ENCODE measurements around the gene CNOT4. TPM values are rescaled to one million over a fixed set of nuclear protein-coding genes. Genes with fewer than 3 reads are reported as not detected.

CNOT4 gene
- total RNA-seq, 1 experiment from 2014 or later, result 22.0 TPM

GRCh38 chr7:135380351-135380750, 129.6 kb downstream of the CNOT4 start:
- Mint-ChIP-seq H3K27ac (ENCODE audit: unreplicated experiment) (no peak overlapping the region), H3K27me3 (ENCODE audit: insufficient read depth, unreplicated experiment) (no peaks in the 10 kb centered on the region), H3K36me3 (ENCODE audit: insufficient read depth, unreplicated experiment) (peaks cover 10% of the 10 kb centered on the region), H3K4me1 (ENCODE audit: low read depth, unreplicated experiment) (no peaks in the 10 kb centered on the region), H3K4me3 (ENCODE audit: unreplicated experiment) (no peak overlapping the region), H3K9me3 (ENCODE audit: unreplicated experiment) (no peaks in the 10 kb centered on the region)
- intact Hi-C loops (cut with micrococcal nuclease; ENCODE audit: unreplicated experiment), result no loop called here
- no peak for DNase-seq
- no peaks in the 10 kb centered on the region for H3K27me3 ChIP-seq (replicated peaks; ENCODE audit: control insufficient read depth, insufficient read depth, low read length)
- no peak overlapping the region for H3K4me3 ChIP-seq (ENCODE audit: low read depth, low read length)
- H3K9me3 ChIP-seq, result no peaks in the 10 kb centered on the region
- TF ChIP-seq CTCF (IDR thresholded peaks at IDR 0.05; ENCODE audit: insufficient read depth in 1 of 2, low read depth in 1 of 2, low read length in 1 of 2, severe bottlenecking in 1 of 2, unreplicated experiment in 1 of 2), result no peak
- H3K4me1 ChIP-seq, result no peaks in the 10 kb centered on the region
- H3K36me3 ChIP-seq (ENCODE audit: control insufficient read depth, insufficient read depth, low read length), result no peaks in the 10 kb centered on the region
- no TSS peak for BruUV-seq (replicated peaks)
- ChIA-PET POLR2A (no interaction called here), CTCF (no interaction called here)

GRCh38 chr7:135377171-135377570, 132.7 kb downstream of the CNOT4 start:
- H3K4me1 Mint-ChIP-seq (ENCODE audit: low read depth, unreplicated experiment), result no peaks in the 10 kb centered on the region
- no peak for DNase-seq
- ChIA-PET CTCF (no interaction called here), POLR2A (no interaction called here)
- H3K36me3 Mint-ChIP-seq (ENCODE audit: insufficient read depth, unreplicated experiment), result peaks cover 11% of the 10 kb centered on the region
- Histone ChIP-seq H3K27me3 (replicated peaks; ENCODE audit: control insufficient read depth, insufficient read depth, low read length) (no peaks in the 10 kb centered on the region), H3K36me3 (ENCODE audit: control insufficient read depth, insufficient read depth, low read length) (no peaks in the 10 kb centered on the region), H3K4me3 (ENCODE audit: low read depth, low read length) (no peak overlapping the region), H3K9me3 (no peaks in the 10 kb centered on the region), H3K4me1 (no peaks in the 10 kb centered on the region)
- BruUV-seq (replicated peaks), result no TSS peak
- H3K4me3 Mint-ChIP-seq (ENCODE audit: unreplicated experiment), result no peak overlapping the region
- no peak for TF ChIP-seq CTCF (IDR thresholded peaks at IDR 0.05; ENCODE audit: insufficient read depth in 1 of 2, low read depth in 1 of 2, low read length in 1 of 2, severe bottlenecking in 1 of 2, unreplicated experiment in 1 of 2)
- H3K27me3 Mint-ChIP-seq (ENCODE audit: insufficient read depth, unreplicated experiment), result no peaks in the 10 kb centered on the region
- intact Hi-C loops (cut with micrococcal nuclease; ENCODE audit: unreplicated experiment), result no loop called here
- no peaks in the 10 kb centered on the region for H3K9me3 Mint-ChIP-seq (ENCODE audit: unreplicated experiment)
- no peak overlapping the region for H3K27ac Mint-ChIP-seq (ENCODE audit: unreplicated experiment)

- BruUV-seq (replicated peaks), result no TSS peak
- Histone ChIP-seq H3K36me3 (ENCODE audit: control insufficient read depth, insufficient read depth, low read length) (no peaks in the 10 kb centered on the region), H3K27me3 (replicated peaks; ENCODE audit: control insufficient read depth, insufficient read depth, low read length) (no peaks in the 10 kb centered on the region), H3K4me3 (ENCODE audit: low read depth, low read length) (no peak overlapping the region), H3K4me1 (no peaks in the 10 kb centered on the region), H3K9me3 (no peaks in the 10 kb centered on the region)
- no peaks in the 10 kb centered on the region for H3K27me3 Mint-ChIP-seq (ENCODE audit: insufficient read depth, unreplicated experiment)
- H3K4me1 Mint-ChIP-seq (ENCODE audit: low read depth, unreplicated experiment), result no peaks in the 10 kb centered on the region
- no peak overlapping the region for H3K4me3 Mint-ChIP-seq (ENCODE audit: unreplicated experiment)
- TF ChIP-seq CTCF (IDR thresholded peaks at IDR 0.05; ENCODE audit: insufficient read depth in 1 of 2, low read depth in 1 of 2, low read length in 1 of 2, severe bottlenecking in 1 of 2, unreplicated experiment in 1 of 2), result no peak
- ChIA-PET CTCF (no interaction called here), POLR2A (no interaction called here)
- DNase-seq, result no peak
- intact Hi-C loops (cut with micrococcal nuclease; ENCODE audit: unreplicated experiment), result no loop called here
- H3K9me3 Mint-ChIP-seq (ENCODE audit: unreplicated experiment), result no peaks in the 10 kb centered on the region
- peaks cover 17% of the 10 kb centered on the region for H3K36me3 Mint-ChIP-seq (ENCODE audit: insufficient read depth, unreplicated experiment)
- no peak overlapping the region for H3K27ac Mint-ChIP-seq (ENCODE audit: unreplicated experiment)
Measured at GRCh38 chr7:135375908-135376699, 133.8 kb downstream of the CNOT4 start.
